Measurements from ENCODE around the gene ISX. TPM values are rescaled to one million over a fixed set of nuclear protein-coding genes. Genes with fewer than 3 reads are reported as not detected.

Gene ISX
- total RNA-seq, 1 experiment from 2014 or later = not detected

- no peak overlapping the region for H3K27ac ChIP-seq (ENCODE audit: low read depth, low read length, poor library complexity, severe bottlenecking)
- ChIA-PET CTCF (no interaction called here), POLR2A (ENCODE audit: low non-redundant PET) (no interaction called here)
- H3K9me3 ChIP-seq (ENCODE audit: low read depth, low read length, poor library complexity, severe bottlenecking) = no peaks in the 10 kb centered on the region
- no TSS peak for BruUV-seq (replicated peaks)
- H3K36me3 ChIP-seq (ENCODE audit: insufficient read depth, low read length, poor library complexity, severe bottlenecking) = no peaks in the 10 kb centered on the region
- no peaks in the 10 kb centered on the region for H3K4me1 ChIP-seq (ENCODE audit: insufficient read depth, low read length, poor library complexity, severe bottlenecking)
- TF ChIP-seq CTCF (conservative IDR thresholded peaks at IDR 0.05; ENCODE audit: low read depth, low read length) = no peak
- TF ChIP-seq EZH2 (IDR thresholded peaks at IDR 0.05; ENCODE audit: borderline replicate concordance, low read depth, low read length, poor library complexity, severe bottlenecking) = no peak
- no peak for DNase-seq (ENCODE audit: low spot score)
- no peaks in the 10 kb centered on the region for H3K27me3 ChIP-seq (replicated peaks; ENCODE audit: insufficient read depth, low read depth, low read length, poor library complexity)
- intact Hi-C loops (cut with micrococcal nuclease; ENCODE audit: unreplicated experiment) = loop anchor here (10.0 kb wide), 2 partner anchors 1096 to 1506 kb away; partner anchors contain the start of gene LARGE1
- no peak overlapping the region for H3K4me3 ChIP-seq (ENCODE audit: low read depth, low read length, poor library complexity, severe bottlenecking)
Measured at GRCh38 chr22:35020517-35020916, 45.4 kb upstream of the ISX start.

- Histone ChIP-seq H3K4me3 (ENCODE audit: low read depth, low read length, poor library complexity, severe bottlenecking) (no peak overlapping the region), H3K27ac (ENCODE audit: low read depth, low read length, poor library complexity, severe bottlenecking) (no peak overlapping the region), H3K4me1 (ENCODE audit: insufficient read depth, low read length, poor library complexity, severe bottlenecking) (no peaks in the 10 kb centered on the region), H3K36me3 (ENCODE audit: insufficient read depth, low read length, poor library complexity, severe bottlenecking) (no peaks in the 10 kb centered on the region), H3K27me3 (replicated peaks; ENCODE audit: insufficient read depth, low read depth, low read length, poor library complexity) (no peaks in the 10 kb centered on the region), H3K9me3 (ENCODE audit: low read depth, low read length, poor library complexity, severe bottlenecking) (no peaks in the 10 kb centered on the region)
- TF ChIP-seq CTCF (conservative IDR thresholded peaks at IDR 0.05; ENCODE audit: low read depth, low read length) (no peak), EZH2 (IDR thresholded peaks at IDR 0.05; ENCODE audit: borderline replicate concordance, low read depth, low read length, poor library complexity, severe bottlenecking) (no peak)
- no TSS peak for BruUV-seq (replicated peaks)
- ChIA-PET CTCF (no interaction called here), POLR2A (ENCODE audit: low non-redundant PET) (no interaction called here)
- DNase-seq (ENCODE audit: low spot score) = no peak
- intact Hi-C loops (cut with micrococcal nuclease; ENCODE audit: unreplicated experiment) = loop anchor here (10.0 kb wide), 2 partner anchors 1096 to 1506 kb away; partner anchors contain the start of gene LARGE1
Measured at GRCh38 chr22:35021161-35021560, 44.8 kb upstream of the ISX start.

GRCh38 chr22:35022291-35022690 lies 43.7 kb upstream of the ISX start:
- no TSS peak for BruUV-seq (replicated peaks)
- H3K4me1 ChIP-seq (ENCODE audit: insufficient read depth, low read length, poor library complexity, severe bottlenecking) = no peaks in the 10 kb centered on the region
- H3K9me3 ChIP-seq (ENCODE audit: low read depth, low read length, poor library complexity, severe bottlenecking) = no peaks in the 10 kb centered on the region
- H3K27me3 ChIP-seq (replicated peaks; ENCODE audit: insufficient read depth, low read depth, low read length, poor library complexity) = no peaks in the 10 kb centered on the region
- no peak overlapping the region for H3K27ac ChIP-seq (ENCODE audit: low read depth, low read length, poor library complexity, severe bottlenecking)
- no peaks in the 10 kb centered on the region for H3K36me3 ChIP-seq (ENCODE audit: insufficient read depth, low read length, poor library complexity, severe bottlenecking)
- TF ChIP-seq CTCF (conservative IDR thresholded peaks at IDR 0.05; ENCODE audit: low read depth, low read length) = no peak
- no peak for TF ChIP-seq EZH2 (IDR thresholded peaks at IDR 0.05; ENCODE audit: borderline replicate concordance, low read depth, low read length, poor library complexity, severe bottlenecking)
- CTCF ChIA-PET = no interaction called here
- H3K4me3 ChIP-seq (ENCODE audit: low read depth, low read length, poor library complexity, severe bottlenecking) = no peak overlapping the region
- no peak for DNase-seq (ENCODE audit: low spot score)
- intact Hi-C loops (cut with micrococcal nuclease; ENCODE audit: unreplicated experiment) = loop anchor here (10.0 kb wide), 2 partner anchors 1097 to 1507 kb away; partner anchors contain the start of gene LARGE1
- POLR2A ChIA-PET (ENCODE audit: low non-redundant PET) = no interaction called here

All from A673 (cell line).